GM13977 (cell line): ENCODE data around the gene MEOX2.

ENCODE experiments used
- DNase-seq: peaks from one replicate; pipeline ENCODE4 v3.0.0; 2012; ENCODE audit warnings: low spot score
- in situ Hi-C: fragments of 300-500 bp; cut with MboI; formaldehyde crosslinking; loops from one replicate; pipeline ENCODE4 v1.12.0; 2022; ENCODE audit warnings: low sequenced_read_pairs, low pct_unique_long_range_greater_than_20kb, mixed read lengths, inconsistent platforms; ENCODE audit not compliant: unreplicated experiment
- TF ChIP-seq, protein P1 (sequence below): IDR thresholded peaks from 2 replicates; pipeline ENCODE4 v1.5.1; 2012; ENCODE audit warnings: mild to moderate bottlenecking, control low read depth; ENCODE audit not compliant: insufficient read depth; ENCODE audit errors: extremely low read depth, missing control alignments

MEOX2 gene

DNA sequence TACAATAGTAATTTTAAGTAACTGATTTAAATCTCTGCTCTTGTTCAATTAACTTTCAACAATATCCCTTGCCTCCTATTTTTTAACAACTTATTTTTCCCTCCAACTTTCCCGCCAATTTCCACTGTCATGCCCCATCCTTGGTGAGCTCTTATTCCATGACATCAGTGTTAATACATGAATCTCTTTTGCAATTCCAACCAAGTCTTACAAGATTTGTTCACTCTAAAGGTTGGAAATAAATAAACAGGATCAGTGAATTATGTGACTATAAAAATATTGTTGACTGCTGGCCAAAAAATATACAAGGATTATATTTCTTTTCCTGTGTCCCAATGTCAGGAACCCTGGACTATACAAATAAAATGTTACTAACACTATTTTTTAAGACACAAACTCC is 103.7 kb downstream of the MEOX2 start:
- in situ Hi-C loops: no loop called here
- TF ChIP-seq, protein P1, sequence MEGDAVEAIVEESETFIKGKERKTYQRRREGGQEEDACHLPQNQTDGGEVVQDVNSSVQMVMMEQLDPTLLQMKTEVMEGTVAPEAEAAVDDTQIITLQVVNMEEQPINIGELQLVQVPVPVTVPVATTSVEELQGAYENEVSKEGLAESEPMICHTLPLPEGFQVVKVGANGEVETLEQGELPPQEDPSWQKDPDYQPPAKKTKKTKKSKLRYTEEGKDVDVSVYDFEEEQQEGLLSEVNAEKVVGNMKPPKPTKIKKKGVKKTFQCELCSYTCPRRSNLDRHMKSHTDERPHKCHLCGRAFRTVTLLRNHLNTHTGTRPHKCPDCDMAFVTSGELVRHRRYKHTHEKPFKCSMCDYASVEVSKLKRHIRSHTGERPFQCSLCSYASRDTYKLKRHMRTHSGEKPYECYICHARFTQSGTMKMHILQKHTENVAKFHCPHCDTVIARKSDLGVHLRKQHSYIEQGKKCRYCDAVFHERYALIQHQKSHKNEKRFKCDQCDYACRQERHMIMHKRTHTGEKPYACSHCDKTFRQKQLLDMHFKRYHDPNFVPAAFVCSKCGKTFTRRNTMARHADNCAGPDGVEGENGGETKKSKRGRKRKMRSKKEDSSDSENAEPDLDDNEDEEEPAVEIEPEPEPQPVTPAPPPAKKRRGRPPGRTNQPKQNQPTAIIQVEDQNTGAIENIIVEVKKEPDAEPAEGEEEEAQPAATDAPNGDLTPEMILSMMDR: no peak
- DNase-seq: no peak

DNA sequence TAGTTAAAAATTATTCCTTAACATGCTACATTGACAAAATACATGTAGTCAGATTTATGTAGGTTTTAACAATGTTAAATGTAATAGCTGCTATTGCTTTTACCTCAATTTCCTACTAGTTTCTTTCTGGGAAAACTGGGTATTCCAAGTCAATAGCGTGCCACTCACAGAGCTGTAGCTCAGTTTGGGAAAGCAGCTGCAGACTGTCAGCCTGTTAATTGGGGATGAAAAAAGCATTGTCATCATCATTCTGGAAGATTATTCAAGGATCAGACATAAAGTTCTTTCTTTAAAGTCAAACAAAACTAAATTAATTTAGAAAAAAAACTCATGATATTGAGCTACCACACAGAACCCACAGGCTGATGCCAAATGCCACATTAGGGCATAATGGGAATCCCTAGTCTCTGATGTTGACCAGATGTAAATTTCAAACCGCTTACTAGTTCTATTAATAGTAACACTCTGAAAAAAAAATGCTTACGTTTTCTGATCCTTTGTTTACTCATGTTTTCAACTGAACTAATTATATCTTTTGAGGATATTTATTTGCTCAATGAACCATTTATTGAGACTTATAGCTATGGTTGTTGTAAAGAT is 105.0 kb downstream of the MEOX2 start:
- no peak for DNase-seq
- in situ Hi-C loops: no loop called here
- TF ChIP-seq, protein P1: no peak

DNA sequence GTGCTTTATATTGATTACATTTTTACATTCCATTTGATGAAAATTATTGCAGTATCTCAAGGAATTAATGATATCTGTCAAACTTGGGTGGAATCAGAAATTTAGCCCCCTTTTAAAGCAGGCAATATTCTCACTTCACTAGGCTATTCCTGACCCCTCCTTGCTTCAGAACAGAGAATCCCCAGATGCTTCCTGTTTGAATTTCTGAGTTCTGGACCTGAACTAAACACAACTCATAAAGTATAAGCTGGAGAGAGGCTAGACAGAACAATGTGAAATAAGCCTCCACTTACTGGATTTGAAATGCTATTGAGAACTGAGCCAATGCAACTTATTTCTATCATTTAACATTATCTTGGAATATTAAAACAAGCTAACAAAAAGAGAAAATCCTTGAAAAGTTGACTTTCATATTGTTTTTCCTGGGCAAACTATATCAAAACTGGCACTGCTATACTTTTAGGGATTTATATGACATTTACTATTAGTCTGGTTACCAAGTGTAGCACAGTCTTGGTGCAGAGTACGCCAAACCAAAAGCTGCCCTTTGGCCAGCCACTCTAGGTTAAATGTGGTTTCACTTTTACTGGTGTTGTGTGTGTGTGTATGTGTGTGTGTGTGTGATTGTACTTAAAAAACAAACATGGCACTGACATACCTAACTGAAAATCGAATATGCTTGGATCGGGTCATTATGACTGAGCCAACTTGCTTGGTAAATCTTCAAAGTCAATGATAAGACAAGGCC is 105.7 kb downstream of the MEOX2 start:
- TF ChIP-seq, protein P1: no peak
- in situ Hi-C loops: no loop called here
- DNase-seq: no peak

DNA sequence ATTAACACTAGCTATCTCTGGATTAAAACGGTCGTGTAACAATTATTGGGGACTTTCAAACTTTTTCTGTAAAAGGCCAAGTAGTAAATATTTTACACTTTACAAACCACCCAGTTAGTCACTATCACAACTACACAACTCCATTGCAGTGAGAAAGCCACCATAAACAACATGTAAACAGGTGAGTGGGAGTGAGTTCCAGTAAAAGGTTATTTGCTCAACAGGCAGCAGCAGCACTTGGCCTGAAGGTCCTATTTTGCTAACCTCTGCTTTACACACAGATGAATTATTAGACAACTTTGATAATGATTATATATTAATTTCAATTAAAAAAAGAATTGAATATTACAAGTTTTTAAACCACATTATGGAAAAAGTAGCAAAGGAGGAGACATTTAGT is 108.9 kb downstream of the MEOX2 start:
- in situ Hi-C loops: no loop called here
- no peak for DNase-seq
- TF ChIP-seq, protein P1: no peak

DNA sequence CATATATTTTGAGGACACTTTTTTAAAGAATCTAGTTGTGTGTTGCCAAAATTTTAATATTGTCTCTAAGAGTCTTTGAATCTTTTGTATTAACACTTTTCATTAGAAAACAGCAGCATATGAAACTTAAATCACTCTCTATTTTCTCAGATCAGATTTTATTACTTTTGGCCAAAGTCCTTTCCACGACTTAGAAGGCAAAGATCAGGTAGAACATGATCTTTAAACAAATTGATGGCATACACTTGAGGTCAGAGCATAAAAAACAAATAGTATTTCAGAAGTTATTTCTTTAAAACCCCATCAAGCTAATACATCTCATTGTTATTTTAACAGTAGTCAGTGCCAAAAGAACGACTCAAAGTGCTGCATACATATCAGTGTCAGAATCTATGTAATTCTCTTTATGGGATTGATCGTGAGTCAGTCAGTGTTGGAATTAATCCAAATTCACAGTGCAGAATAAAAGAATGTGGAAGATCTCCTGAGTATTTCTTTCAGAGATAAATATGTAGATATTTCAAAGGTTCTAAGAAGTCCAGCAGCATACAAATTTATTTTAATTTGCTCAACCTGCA is 115.1 kb downstream of the MEOX2 start:
- no peak for DNase-seq
- TF ChIP-seq, protein P1: no peak
- in situ Hi-C loops: no loop called here

DNA sequence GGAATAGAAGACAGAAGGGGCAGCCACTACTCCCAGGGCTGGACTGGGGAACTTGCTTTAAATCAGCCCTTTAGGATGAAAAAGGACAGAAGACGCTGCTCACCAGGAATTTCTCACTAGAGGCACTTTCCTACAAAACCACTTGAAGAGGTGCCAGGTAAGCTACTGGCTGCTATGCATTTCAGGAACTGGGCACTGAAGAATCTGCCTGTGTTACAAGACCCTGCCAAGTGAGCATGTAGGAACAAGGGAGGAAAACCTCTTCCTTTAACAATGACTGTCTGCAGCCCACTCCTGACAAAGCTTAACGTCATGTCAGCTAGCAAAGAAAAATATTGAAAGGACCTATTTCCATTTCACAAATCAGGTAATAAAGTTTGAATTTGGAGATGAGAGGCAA is 118.8 kb downstream of the MEOX2 start:
- DNase-seq: no peak
- in situ Hi-C loops: no loop called here
- TF ChIP-seq, protein P1: no peak
